ENCODE measurements around the gene ARHGAP4. TPM values are rescaled to one million over a fixed set of nuclear protein-coding genes. Genes with fewer than 3 reads are reported as not detected.

The ARHGAP4 gene
- total RNA-seq (10 to 100 TPM; 14.9 to 20.4 TPM), polyA plus RNA-seq (ENCODE audit: insufficient read length in 2 of 2) (10 to 100 TPM; 26.0 to 26.5 TPM)
- long read RNA-seq, donor 1, partial matches to known transcripts = 0 of 2 reads
- long read RNA-seq, donor 1, other reads (novel, unspliced or antisense) = 0 of 2 reads
- long read RNA-seq, donor 2 = 0 reads
- long read RNA-seq, donor 3, partial matches to known transcripts = 0 of 1 reads
- long read RNA-seq, donor 3, other reads (novel, unspliced or antisense) = 0 of 1 reads
- long read RNA-seq, donor 4 = 0 reads

DNA sequence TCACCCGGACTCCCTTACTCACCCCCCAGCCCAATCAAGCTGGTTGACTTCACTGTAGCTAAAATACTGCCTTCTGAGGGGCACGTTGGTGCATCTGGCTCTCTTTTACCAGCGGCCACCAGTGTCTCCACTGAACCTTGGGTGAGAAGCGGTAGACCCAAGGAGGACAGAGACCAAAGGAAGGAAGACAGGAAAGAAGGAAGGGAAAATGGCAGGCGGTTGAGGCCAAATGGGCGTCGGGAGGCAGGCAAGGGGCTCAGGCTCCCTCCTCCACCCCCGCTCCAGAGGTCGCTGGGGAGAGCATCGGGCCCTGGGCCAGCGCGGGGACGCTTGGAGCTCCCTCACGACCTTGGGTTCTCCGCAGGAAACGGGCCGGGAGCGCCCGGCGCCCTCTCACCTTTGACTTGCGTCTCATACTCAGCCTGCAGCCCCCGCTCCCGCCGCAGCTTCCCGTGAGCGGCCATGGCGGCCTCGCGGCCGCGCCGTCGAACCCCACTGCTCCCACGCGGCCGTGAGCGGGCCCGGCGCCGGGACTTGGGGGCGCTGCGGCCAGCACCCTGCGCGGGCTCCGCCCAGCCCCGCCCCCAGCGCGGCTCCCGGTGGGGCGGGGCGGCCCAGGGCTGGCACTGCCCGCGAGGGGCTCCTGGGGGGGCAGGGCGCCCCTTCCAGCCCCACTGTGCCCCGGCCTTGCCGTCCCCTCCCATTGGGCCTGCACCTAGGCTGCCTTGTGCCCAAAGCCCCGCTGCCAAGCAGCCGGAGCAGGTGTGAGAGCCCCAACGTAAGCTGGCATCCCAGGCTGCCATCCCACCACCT lies at the start of gene ARHGAP4:
ARHGAP4 (minus strand) TSS at position 526 of the 813 bp plus-strand sequence; CDS start at position 464, 62 bp downstream.
- peak within 1 kb of the TSS; percentile 48 for H3K4me3 ChIP-seq (ENCODE audit: low read depth, low read length)
- peaks cover 71% of the 10 kb centered on the region for H3K4me1 ChIP-seq (ENCODE audit: control insufficient read depth, insufficient read depth, low read length)
- no peak for DNase-seq (ENCODE audit: low read depth in 4 of 6, low spot score in 6 of 6)
- H3K36me3 ChIP-seq (ENCODE audit: control insufficient read depth, insufficient read depth, low read length) = peaks cover 18% of the 10 kb centered on the region
- no peaks in the 10 kb centered on the region for H3K9me3 ChIP-seq (ENCODE audit: control insufficient read depth, insufficient read depth, low read length)
- WGBS (ENCODE audit: insufficient coverage) = 26% methylated on average over 58 of the region's 59 CpGs
- peaks cover 10% of the 10 kb centered on the region for H3K27me3 ChIP-seq (ENCODE audit: control insufficient read depth, insufficient read depth, low read length)
- H3K27ac ChIP-seq (ENCODE audit: low read depth, low read length) = peak within 1 kb of the TSS; percentile 97

DNA sequence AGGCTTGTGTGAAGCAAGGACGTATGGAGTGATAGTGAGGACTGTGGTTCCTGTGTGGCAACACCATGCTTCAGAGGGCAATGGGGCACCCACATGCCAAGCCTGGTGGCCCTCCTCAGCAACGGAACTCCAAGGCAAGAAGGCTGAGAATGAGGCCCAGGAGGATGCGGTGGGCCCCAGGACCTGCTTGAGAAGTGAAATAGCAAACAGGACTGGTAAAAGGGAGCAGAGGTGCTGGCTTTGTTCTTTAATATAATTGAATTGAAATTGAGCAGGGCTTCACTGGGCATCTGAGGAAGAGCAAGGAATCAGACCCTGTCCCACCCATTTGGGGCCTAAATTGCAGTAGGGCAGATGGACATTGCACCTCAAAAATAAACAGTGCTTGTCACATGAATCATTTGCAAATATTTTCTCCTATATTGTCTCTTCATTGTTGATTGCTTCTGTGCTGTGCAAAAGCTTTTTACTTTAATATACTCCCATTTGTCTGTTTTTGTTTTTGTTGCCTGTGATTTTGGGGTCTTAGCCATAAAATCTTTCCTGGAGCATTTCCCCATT lies 48.7 kb upstream of the ARHGAP4 start:
- no peaks in the 10 kb centered on the region for H3K36me3 ChIP-seq (ENCODE audit: control insufficient read depth, insufficient read depth, low read length)
- H3K9me3 ChIP-seq (ENCODE audit: control insufficient read depth, insufficient read depth, low read length) = no peaks in the 10 kb centered on the region
- no peak overlapping the region for H3K27ac ChIP-seq (ENCODE audit: low read depth, low read length)
- WGBS (ENCODE audit: insufficient coverage) = 62% methylated on average over 3 of the region's 3 CpGs
- H3K27me3 ChIP-seq (ENCODE audit: control insufficient read depth, insufficient read depth, low read length) = no peaks in the 10 kb centered on the region
- no peak overlapping the region for H3K4me3 ChIP-seq (ENCODE audit: low read depth, low read length)
- DNase-seq (ENCODE audit: low read depth in 4 of 6, low spot score in 6 of 6) = no peak
- H3K4me1 ChIP-seq (ENCODE audit: control insufficient read depth, insufficient read depth, low read length) = peaks cover 18% of the 10 kb centered on the region

DNA sequence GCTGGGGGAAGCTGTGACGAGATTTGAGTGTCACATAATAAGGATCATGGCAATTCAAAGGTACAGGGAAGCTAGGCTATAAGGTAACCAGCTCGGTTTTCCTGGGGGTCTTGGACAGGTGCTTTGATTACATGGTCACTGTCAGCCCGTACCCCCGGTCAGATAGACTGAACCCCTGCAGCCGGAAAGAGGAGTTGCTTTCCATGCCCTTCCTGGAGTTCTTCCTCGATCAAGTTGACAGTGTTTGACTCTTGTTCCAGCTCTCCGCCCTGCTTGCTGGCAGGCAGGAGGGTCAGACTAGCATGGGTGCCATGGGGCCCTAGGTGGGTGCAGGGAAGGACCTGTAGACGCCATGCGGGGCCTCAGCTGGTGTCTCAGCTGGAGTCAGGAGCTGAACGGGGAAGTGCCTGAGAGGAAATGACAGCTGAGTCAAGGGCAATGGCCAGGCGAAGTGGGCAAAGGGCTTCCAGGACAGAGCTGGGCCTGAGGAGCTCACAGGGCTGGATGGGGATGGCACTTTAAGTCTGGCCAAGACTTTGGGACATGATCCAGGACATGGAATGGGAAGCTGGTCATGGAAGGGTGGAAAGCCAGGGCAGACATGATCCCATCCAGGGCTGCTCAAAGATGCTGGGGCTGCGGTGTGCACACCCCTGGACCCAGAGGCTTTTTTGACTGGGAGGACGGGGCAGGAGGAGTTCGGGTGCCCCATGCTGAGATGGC lies 48.1 kb upstream of the ARHGAP4 start:
- H3K4me1 ChIP-seq (ENCODE audit: control insufficient read depth, insufficient read depth, low read length) = peaks cover 24% of the 10 kb centered on the region
- H3K36me3 ChIP-seq (ENCODE audit: control insufficient read depth, insufficient read depth, low read length) = peaks cover 2% of the 10 kb centered on the region
- H3K4me3 ChIP-seq (ENCODE audit: low read depth, low read length) = no peak overlapping the region
- no peaks in the 10 kb centered on the region for H3K9me3 ChIP-seq (ENCODE audit: control insufficient read depth, insufficient read depth, low read length)
- H3K27me3 ChIP-seq (ENCODE audit: control insufficient read depth, insufficient read depth, low read length) = no peaks in the 10 kb centered on the region
- H3K27ac ChIP-seq (ENCODE audit: low read depth, low read length) = peak overlapping the region; percentile 88
- no peak for DNase-seq (ENCODE audit: low read depth in 4 of 6, low spot score in 6 of 6)
- 75% methylated on average over 14 of the region's 14 CpGs for WGBS (ENCODE audit: insufficient coverage)

GRCh38 chrX:153973127-153974002 lies 47.3 kb upstream of the ARHGAP4 start:
- peaks cover 32% of the 10 kb centered on the region for H3K4me1 ChIP-seq (ENCODE audit: control insufficient read depth, insufficient read depth, low read length)
- H3K9me3 ChIP-seq (ENCODE audit: control insufficient read depth, insufficient read depth, low read length) = no peaks in the 10 kb centered on the region
- H3K36me3 ChIP-seq (ENCODE audit: control insufficient read depth, insufficient read depth, low read length) = peaks cover 8% of the 10 kb centered on the region
- peak in 1 of 6 donors; percentile 38 for DNase-seq (ENCODE audit: low read depth in 4 of 6, low spot score in 6 of 6)
- H3K4me3 ChIP-seq (ENCODE audit: low read depth, low read length) = peak overlapping the region; percentile 53
- H3K27ac ChIP-seq (ENCODE audit: low read depth, low read length) = peak overlapping the region; percentile 88
- WGBS (ENCODE audit: insufficient coverage) = 64% methylated on average over 11 of the region's 20 CpGs
- H3K27me3 ChIP-seq (ENCODE audit: control insufficient read depth, insufficient read depth, low read length) = no peaks in the 10 kb centered on the region

DNA sequence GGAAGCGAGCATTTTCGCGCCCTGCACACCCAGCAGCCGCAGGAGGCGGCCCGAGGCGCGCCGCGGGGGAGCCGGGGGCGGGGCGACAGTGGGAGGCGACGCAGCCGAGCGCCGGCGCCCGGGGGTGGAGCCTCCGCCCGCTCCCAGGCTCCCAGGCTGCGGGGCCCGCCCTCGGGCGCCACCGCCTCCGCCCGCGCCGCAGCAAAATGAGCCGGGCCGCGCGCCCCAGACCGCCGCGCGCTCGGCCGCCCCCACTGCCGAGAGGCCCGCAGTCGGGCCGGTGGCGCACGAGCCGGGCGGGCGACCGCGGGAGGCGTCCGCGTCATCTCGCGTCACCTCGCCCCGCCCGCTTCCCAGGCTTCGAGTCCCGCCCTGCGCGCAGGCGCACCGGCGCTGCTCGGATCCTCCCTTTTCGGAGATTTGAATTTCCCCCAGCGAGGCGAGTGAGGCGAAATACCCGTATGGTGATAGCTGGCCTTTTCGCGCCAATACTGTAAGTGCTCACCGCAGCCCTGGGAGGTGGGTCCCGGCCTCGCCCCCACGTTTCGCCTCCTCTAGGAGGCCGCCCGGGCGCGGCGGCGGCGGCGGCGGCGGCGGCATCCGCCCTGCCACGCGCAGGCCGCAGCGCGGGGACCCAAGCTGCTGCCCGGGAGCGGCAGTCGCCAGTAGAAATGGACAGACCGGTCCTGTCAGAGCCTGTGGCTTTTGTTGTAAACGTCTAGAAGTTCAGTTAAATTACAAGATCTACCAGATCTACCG lies 46.5 kb upstream of the ARHGAP4 start, which contains the start of gene TMEM187:
TMEM187 (plus strand) TSS at position 387 of the 759 bp plus-strand sequence. CDS start 9,309 bp downstream, outside the sequence.
- Histone ChIP-seq H3K9me3 (ENCODE audit: control insufficient read depth, insufficient read depth, low read length) (no peaks in the 10 kb centered on the region), H3K27ac (ENCODE audit: low read depth, low read length) (peak within 1 kb of the TSS; percentile 100), H3K4me1 (ENCODE audit: control insufficient read depth, insufficient read depth, low read length) (peaks cover 40% of the 10 kb centered on the region), H3K4me3 (ENCODE audit: low read depth, low read length) (peak within 1 kb of the TSS; percentile 91), H3K36me3 (ENCODE audit: control insufficient read depth, insufficient read depth, low read length) (peaks cover 8% of the 10 kb centered on the region), H3K27me3 (ENCODE audit: control insufficient read depth, insufficient read depth, low read length) (no peaks in the 10 kb centered on the region)
- 7% methylated on average over 101 of the region's 103 CpGs for WGBS (ENCODE audit: insufficient coverage)
- peak in 5 of 6 donors; percentile 65 to 96 (median 83) for DNase-seq (ENCODE audit: low read depth in 4 of 6, low spot score in 6 of 6)

DNA sequence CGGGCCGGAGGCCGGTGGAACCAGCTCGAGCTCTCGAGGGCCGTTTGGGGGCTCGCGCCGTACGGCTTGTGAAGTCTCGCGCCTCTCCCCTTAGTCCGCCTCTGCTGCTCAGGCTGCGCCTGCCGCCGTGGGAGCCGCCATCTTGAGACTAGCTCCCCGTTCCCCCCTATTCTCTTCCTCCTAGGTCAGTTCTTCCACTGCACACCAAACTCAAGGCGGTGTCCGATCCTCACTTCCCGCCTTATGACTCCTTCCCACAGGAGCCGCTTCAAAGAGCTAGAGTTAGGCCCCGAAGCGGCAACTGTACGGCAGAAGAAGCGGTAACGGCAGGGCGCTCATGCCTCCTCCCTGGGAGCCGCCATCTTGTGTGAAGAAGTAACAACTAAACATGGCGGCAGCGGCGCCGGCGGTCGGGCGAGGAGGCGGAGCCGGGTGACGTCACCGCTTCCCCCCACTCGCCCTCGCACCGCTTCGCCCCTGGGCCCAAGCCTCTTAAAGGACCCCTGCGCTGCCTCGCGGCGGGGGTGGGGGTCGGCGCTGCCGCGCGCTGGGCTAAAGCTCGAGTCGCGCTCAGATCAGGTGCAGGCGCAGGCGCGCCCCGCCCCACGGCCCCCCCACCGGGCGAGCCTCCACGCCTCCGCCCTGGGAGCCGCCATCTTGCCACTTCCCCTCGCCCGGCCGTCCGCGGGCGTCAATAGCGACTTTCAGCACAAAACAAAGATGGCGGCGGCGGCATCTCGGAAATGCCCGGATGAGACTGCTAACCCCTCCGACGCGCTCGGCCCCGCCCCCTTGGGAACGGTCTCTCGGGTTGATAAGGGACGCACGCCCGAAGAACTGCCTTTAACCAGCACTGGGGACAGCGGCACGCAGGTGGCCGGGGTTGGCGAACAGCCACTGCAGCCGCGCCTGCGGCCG lies 45.6 kb upstream of the ARHGAP4 start, which contains the start of gene HCFC1:
HCFC1 (minus strand) TSS at position 369 of the 918 bp plus-strand sequence. CDS start 978 bp downstream, outside the sequence.
- Histone ChIP-seq H3K36me3 (ENCODE audit: control insufficient read depth, insufficient read depth, low read length) (peaks cover 12% of the 10 kb centered on the region), H3K27me3 (ENCODE audit: control insufficient read depth, insufficient read depth, low read length) (no peaks in the 10 kb centered on the region), H3K27ac (ENCODE audit: low read depth, low read length) (peak within 1 kb of the TSS; percentile 100), H3K4me3 (ENCODE audit: low read depth, low read length) (peak within 1 kb of the TSS; percentile 91), H3K4me1 (ENCODE audit: control insufficient read depth, insufficient read depth, low read length) (peaks cover 49% of the 10 kb centered on the region), H3K9me3 (ENCODE audit: control insufficient read depth, insufficient read depth, low read length) (no peaks in the 10 kb centered on the region)
- WGBS (ENCODE audit: insufficient coverage) = 7% methylated on average over 96 of the region's 96 CpGs
- DNase-seq (ENCODE audit: low read depth in 4 of 6, low spot score in 6 of 6) = peak; percentile 73 to 98 (median 91)

GRCh38 chrX:153971124-153971449 lies 45.0 kb upstream of the ARHGAP4 start:
- H3K9me3 ChIP-seq (ENCODE audit: control insufficient read depth, insufficient read depth, low read length) = no peaks in the 10 kb centered on the region
- DNase-seq (ENCODE audit: low read depth in 4 of 6, low spot score in 6 of 6) = peak in 5 of 6 donors; percentile 67 to 95 (median 86)
- WGBS (ENCODE audit: insufficient coverage) = 8% methylated on average over 34 of the region's 34 CpGs
- H3K27ac ChIP-seq (ENCODE audit: low read depth, low read length) = peak overlapping the region; percentile 100
- peak overlapping the region; percentile 91 for H3K4me3 ChIP-seq (ENCODE audit: low read depth, low read length)
- no peaks in the 10 kb centered on the region for H3K27me3 ChIP-seq (ENCODE audit: control insufficient read depth, insufficient read depth, low read length)
- peaks cover 12% of the 10 kb centered on the region for H3K36me3 ChIP-seq (ENCODE audit: control insufficient read depth, insufficient read depth, low read length)
- peaks cover 55% of the 10 kb centered on the region for H3K4me1 ChIP-seq (ENCODE audit: control insufficient read depth, insufficient read depth, low read length)

All from spinal cord (tissue), 10 donors.